BE2C (cell line): ENCODE measurements around the gene PRDM5. TPM values are rescaled to one million over a fixed set of nuclear protein-coding genes. Genes with fewer than 3 reads are reported as not detected.

Experiments used
- DNase-seq: peaks from one replicate; pipeline ENCODE4 v3.0.0-alpha.2; 2020
- H3K27me3 ChIP-seq: fragments of 250-450 bp; sonication (Bioruptor Pico); 2 replicates; pipeline ENCODE4 v1.5.1; 2020; ENCODE audit warnings: mild to moderate bottlenecking
- H3K36me3 ChIP-seq: fragments of 250-450 bp; sonication (Bioruptor Pico); 2 replicates; pipeline ENCODE4 v1.5.1; 2020; ENCODE audit warnings: mild to moderate bottlenecking
- H3K4me1 ChIP-seq: fragments of 250-450 bp; sonication (Bioruptor Pico); 2 replicates; pipeline ENCODE4 v1.5.1; 2020
- H3K4me3 ChIP-seq: 2 replicates; pipeline ENCODE4 v1.5.1; 2011; ENCODE audit warnings: low read depth, low read length
- H3K9me3 ChIP-seq: fragments of 250-450 bp; sonication (Bioruptor Pico); 2 replicates; pipeline ENCODE4 v1.5.1; 2020
- polyA plus RNA-seq: library from polyadenylated mRNA; unstranded; fragments of >200 nt; gene quantifications from one replicate; pipeline ENCODE4 v1.2.1, GENCODE V29; 2012; ENCODE audit warnings: low read depth, missing spikeins; ENCODE audit not compliant: insufficient read length, insufficient read depth
- TF ChIP-seq, protein P1 (sequence below): IDR thresholded peaks from 2 replicates; pipeline ENCODE4 v1.5.1; 2012; ENCODE audit warnings: mild to moderate bottlenecking, low read depth, low read length

PRDM5 gene
- 1.3 TPM for polyA plus RNA-seq

DNA sequence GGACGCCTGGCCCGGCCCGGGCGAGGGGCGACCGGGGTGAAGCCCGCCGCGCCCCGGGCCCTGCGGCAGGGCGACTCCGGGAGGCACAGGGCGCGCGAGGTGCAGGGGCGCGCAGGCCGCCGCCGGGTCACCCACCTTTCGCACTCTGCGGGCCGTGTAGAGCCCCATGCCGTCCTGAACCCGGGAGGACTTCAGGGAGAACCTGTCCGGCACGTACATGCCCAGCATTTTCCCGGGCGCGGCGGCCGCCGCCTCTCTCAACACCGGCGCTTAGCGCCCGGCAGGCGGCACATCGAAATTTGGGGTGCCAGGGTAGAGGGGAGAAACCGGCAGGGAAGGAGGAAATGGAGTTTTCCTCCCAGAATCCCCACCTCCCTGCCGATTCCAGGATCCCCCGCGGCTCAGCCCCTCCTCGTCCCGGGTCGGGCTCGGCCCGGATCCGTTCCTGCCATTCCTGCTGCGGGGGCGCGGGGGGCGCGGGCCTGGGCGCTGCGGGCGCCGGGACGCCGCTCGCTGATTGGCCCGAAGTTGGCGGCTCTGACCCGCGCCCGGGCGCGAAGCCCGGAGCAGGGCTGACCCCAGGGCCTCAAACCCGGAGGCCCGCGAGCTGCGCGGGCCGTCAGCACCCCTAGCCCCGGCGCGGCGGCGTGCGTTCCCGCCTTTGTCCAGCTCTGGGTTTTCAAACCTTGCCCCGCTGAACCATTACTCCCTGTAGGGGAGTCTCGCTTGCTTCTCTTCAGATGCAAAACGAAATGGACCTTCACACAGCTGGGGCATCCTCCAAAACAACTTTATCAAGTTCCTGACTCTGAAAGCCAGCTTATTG, at the start of gene PRDM5:
PRDM5 (minus strand) TSS at position 346 of the 826 bp plus-strand sequence; CDS start at position 228, 118 bp downstream.
- Histone ChIP-seq H3K36me3 (no peaks in the 10 kb centered on the region), H3K4me3 (peak within 1 kb of the TSS; percentile 80), H3K9me3 (no peaks in the 10 kb centered on the region), H3K27me3 (no peaks in the 10 kb centered on the region), H3K4me1 (peaks cover 8% of the 10 kb centered on the region)
- DNase-seq = peak; percentile 47
- TF ChIP-seq, protein P1, sequence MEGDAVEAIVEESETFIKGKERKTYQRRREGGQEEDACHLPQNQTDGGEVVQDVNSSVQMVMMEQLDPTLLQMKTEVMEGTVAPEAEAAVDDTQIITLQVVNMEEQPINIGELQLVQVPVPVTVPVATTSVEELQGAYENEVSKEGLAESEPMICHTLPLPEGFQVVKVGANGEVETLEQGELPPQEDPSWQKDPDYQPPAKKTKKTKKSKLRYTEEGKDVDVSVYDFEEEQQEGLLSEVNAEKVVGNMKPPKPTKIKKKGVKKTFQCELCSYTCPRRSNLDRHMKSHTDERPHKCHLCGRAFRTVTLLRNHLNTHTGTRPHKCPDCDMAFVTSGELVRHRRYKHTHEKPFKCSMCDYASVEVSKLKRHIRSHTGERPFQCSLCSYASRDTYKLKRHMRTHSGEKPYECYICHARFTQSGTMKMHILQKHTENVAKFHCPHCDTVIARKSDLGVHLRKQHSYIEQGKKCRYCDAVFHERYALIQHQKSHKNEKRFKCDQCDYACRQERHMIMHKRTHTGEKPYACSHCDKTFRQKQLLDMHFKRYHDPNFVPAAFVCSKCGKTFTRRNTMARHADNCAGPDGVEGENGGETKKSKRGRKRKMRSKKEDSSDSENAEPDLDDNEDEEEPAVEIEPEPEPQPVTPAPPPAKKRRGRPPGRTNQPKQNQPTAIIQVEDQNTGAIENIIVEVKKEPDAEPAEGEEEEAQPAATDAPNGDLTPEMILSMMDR = peak; percentile 20; the same call in 1 of the 2 replicates

DNA sequence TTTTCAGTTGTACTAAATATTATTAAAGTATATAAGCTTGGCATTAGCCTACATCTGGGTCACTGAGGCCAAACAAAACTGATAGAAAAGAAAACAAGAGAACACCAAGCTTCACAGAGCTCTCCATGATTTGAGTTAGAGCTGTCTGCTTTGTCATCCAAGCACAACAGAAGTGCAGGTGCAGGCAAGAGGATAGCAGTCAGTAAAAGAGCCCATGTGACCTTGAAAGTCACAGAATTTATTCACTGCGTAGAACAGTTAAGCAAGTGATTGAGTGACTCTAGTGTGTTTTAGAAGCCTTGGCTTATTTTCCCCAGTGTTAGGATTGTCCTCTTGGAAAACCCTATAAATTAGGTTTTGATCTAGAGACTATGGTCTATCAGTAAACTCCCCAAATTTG, 49.4 kb upstream of the PRDM5 start:
- Histone ChIP-seq H3K27me3 (no peaks in the 10 kb centered on the region), H3K9me3 (no peaks in the 10 kb centered on the region), H3K36me3 (no peaks in the 10 kb centered on the region), H3K4me1 (no peaks in the 10 kb centered on the region), H3K4me3 (no peak overlapping the region)
- DNase-seq = no peak
- TF ChIP-seq, protein P1 = no peak

DNA sequence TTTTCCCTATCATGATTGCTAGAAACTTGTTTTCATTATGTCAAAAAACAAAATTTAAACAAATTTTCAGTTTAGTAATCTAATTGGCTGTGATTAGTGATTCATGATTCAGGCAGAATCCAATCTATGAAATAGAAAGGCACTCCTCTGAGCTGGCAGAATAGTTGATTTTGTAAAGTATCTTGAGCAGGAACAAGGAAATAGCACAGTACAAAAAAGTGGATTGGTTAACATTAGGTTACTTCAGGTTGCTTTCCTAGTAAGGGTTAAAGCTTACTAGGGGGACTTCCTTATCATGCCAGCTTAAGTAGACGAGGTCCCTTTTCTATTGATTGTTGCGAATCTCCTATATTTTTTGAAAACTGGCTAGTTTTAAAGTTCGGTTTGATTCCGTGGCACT, 43.4 kb upstream of the PRDM5 start:
- TF ChIP-seq, protein P1 = no peak

DNA sequence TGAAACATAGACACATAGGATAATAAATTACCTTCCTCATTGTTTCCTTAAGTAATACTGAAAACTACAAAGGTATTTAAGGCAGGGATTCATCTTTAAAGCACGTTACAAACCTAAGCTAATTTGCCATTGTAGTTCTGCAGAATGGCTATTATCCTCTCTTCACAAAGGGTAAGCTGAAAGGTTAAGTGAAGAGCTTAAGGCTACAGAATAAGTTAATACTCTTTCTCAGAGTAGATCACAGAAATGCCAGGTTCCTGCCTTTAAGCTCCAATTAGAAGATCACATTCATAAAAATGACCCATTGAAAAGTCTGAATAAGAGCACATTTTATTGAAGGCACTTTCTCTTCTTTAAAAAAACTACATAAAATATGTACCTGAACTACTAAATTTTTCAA, 42.1 kb upstream of the PRDM5 start:
- no peak overlapping the region for H3K4me3 ChIP-seq
- TF ChIP-seq, protein P1 = no peak
- H3K27me3 ChIP-seq = no peaks in the 10 kb centered on the region
- H3K4me1 ChIP-seq = no peaks in the 10 kb centered on the region
- H3K9me3 ChIP-seq = no peaks in the 10 kb centered on the region
- no peaks in the 10 kb centered on the region for H3K36me3 ChIP-seq
- DNase-seq = no peak

More for the DNA sequence above, 43.4 kb upstream of the PRDM5 start:
- no peak overlapping the region for H3K4me3 ChIP-seq
- no peaks in the 10 kb centered on the region for H3K4me1 ChIP-seq
- no peaks in the 10 kb centered on the region for H3K9me3 ChIP-seq
- H3K27me3 ChIP-seq = no peaks in the 10 kb centered on the region
- no peak for DNase-seq
- no peaks in the 10 kb centered on the region for H3K36me3 ChIP-seq

DNA sequence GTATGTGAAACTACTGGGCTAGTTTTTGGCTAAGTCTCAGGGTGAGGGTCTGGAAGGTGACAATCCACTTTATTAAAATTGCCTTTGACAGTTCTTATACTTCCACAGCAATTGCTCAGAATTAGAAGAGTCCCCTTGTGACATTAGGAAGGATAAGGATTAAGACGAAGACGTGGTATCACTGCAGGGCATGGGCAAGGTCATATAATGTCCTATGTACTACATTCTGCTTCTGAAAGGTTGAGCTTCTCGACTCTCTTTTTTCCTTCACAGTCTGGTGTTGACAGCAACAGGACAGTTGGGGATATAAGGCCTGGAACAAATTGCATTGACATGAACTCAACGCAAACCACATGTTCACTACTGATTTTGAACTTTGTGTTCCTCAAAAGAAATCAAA, 40.9 kb upstream of the PRDM5 start:
- Histone ChIP-seq H3K4me3 (no peak overlapping the region), H3K4me1 (no peaks in the 10 kb centered on the region), H3K27me3 (no peaks in the 10 kb centered on the region; the same call in 1 of the 2 replicates), H3K36me3 (no peaks in the 10 kb centered on the region), H3K9me3 (no peaks in the 10 kb centered on the region)
- no peak for DNase-seq
- TF ChIP-seq, protein P1 = no peak

DNA sequence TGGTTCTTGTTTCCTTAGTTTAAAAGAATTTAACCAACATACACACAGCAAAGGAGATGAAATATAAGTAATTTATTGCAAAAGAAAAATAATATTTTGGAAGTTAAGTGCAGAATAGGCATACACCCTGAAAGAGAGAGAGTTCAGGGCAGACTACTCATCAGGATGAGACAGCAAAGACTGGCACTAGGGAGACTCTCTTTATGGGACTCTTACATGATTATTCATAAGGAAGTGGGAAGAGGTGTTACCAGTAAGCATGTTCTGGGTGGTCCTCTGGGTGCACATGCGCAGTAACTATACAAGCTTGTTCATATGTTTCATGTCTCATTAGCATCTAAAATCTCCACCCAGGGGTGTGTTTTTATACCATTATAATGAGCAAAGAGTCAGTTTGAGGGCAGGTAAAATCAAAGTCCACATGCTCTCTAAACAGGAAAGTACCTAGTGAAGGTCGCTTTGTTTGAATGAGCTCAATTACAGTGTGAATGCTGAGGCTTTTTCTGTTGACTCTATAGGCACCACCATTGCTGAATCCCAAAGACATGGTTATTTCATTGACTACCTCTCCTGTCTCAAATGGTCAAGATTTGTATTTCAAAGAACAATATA, 38.2 kb upstream of the PRDM5 start:
- H3K4me3 ChIP-seq = no peak overlapping the region
- DNase-seq = no peak
- H3K27me3 ChIP-seq = no peaks in the 10 kb centered on the region; the same call in 1 of the 2 replicates
- no peaks in the 10 kb centered on the region for H3K36me3 ChIP-seq
- H3K9me3 ChIP-seq = no peaks in the 10 kb centered on the region
- TF ChIP-seq, protein P1 = no peak
- no peaks in the 10 kb centered on the region for H3K4me1 ChIP-seq
